K562 (cell line): Measurements from ENCODE around the gene AFDN. TPM values are rescaled to one million over a fixed set of nuclear protein-coding genes. Genes with fewer than 3 reads are reported as not detected.

Source experiments
- ATAC-seq: fragments of 200-7000 bp; cut with Tn5 transposase; 3 replicates; pipeline ENCODE4 v1.9.1; 2020; ENCODE audit warnings: moderate library complexity
- BruUV-seq: library from RNA; stranded (reverse); fragments of 400-500 nt; replicated peaks from 2 replicates; lab custom pipeline; 2021; lab: Mats Ljungman, UMichigan
- CTCF ChIA-PET: fragments of 300-600 bp; formaldehyde crosslinking; extraction: SDS; loops from one replicate; lab custom pipeline; 2021; ENCODE audit warnings: low intra/inter-chr PET ratio; lab: Yijun Ruan, JAX
- POLR2A ChIA-PET: fragments of 300-600, 350-650 bp; sonication (Branson Sonifier 250); formaldehyde crosslinking; extraction: SDS; loops from one replicate; lab custom pipeline; 2021; ENCODE audit warnings: antibody characterized with exemption, inconsistent platforms; lab: Yijun Ruan, JAX
- DNase-seq, 4 experiments: peaks; one replicate each; pipeline versions ENCODE4 v3.0.0 to v3.0.0-alpha.2; 2011 to 2018; ENCODE audit warnings: low spot score in 3 of 4, mixed read lengths in 3 of 4; ENCODE audit errors: extremely low read depth in 1 of 4
- FAIRE-seq: peaks from 2 replicates; lab custom pipeline; 2011; peaks lifted over from hg19 to GRCh38; lab: Jason Lieb, UNC
- H2AFZ ChIP-seq: 2 replicates; pipeline ENCODE4 v1.6.0; 2011; ENCODE audit warnings: low read depth, low read length, control low read depth, inconsistent platforms
- H3K27ac ChIP-seq: fragments of 200-600 bp; 3 replicates; pipeline ENCODE4 v1.8.0; 2011; ENCODE audit warnings: low read depth, mild to moderate bottlenecking, control low read depth, inconsistent platforms, low read length, moderate library complexity, mixed read lengths; ENCODE audit errors: extremely low read depth
- H3K27me3 ChIP-seq, 2 experiments: fragments of 300-600 bp in 1 of 2; 2 replicates in 1 of 2; 3 replicates in 1 of 2; pipeline versions ENCODE4 v1.6.0 to v1.8.0; 2011; ENCODE audit warnings: inconsistent platforms in 2 of 2, low read length in 2 of 2, mild to moderate bottlenecking in 1 of 2, mixed read lengths in 1 of 2, moderate library complexity in 1 of 2; ENCODE audit not compliant: control insufficient read depth in 2 of 2, insufficient read depth in 2 of 2
- H3K36me3 ChIP-seq: fragments of 300-600 bp; 3 replicates; pipeline ENCODE4 v1.8.0; 2011; ENCODE audit warnings: mild to moderate bottlenecking, low read length, inconsistent platforms; ENCODE audit not compliant: control insufficient read depth, insufficient read depth
- H3K4me1 ChIP-seq, 2 experiments: fragments of 200-600 bp in 1 of 2; replicated peaks in 1 of 2; 2 replicates in 1 of 2; 3 replicates in 1 of 2; pipeline versions ENCODE4 v1.5.1 to v1.8.0; 2011; ENCODE audit warnings: inconsistent platforms in 2 of 2, low read length in 2 of 2, mild to moderate bottlenecking in 1 of 2, mixed read lengths in 1 of 2, moderate library complexity in 1 of 2; ENCODE audit not compliant: control insufficient read depth in 2 of 2, insufficient read depth in 2 of 2
- H3K4me2 ChIP-seq: 2 replicates; pipeline ENCODE4 v1.6.1; 2011; ENCODE audit warnings: low read length, control low read depth, inconsistent platforms, mixed read lengths; ENCODE audit not compliant: insufficient read depth
- H3K4me3 ChIP-seq: fragments of 200-600 bp; sonication (generic), shearing (Covaris generic); 2 replicates; pipeline ENCODE4 v1.5.1; 2016; ENCODE audit warnings: control low read depth, inconsistent platforms
- H3K79me2 ChIP-seq: fragments of 200-600 bp; 3 replicates; pipeline ENCODE4 v1.8.0; 2011; ENCODE audit warnings: low read length, inconsistent platforms; ENCODE audit not compliant: control insufficient read depth, insufficient read depth
- H3K9ac ChIP-seq, 2 experiments: 2 replicates each; pipeline versions ENCODE4 v1.6.0 to v1.6.1; 2011; ENCODE audit warnings: low read depth in 2 of 2, low read length in 2 of 2, control low read depth in 1 of 2, inconsistent platforms in 1 of 2, mild to moderate bottlenecking in 1 of 2, mixed read lengths in 1 of 2; ENCODE audit not compliant: insufficient read depth in 1 of 2
- H3K9me1 ChIP-seq: one replicate; pipeline ENCODE4 v1.6.0; 2011; ENCODE audit warnings: inconsistent platforms, mild to moderate bottlenecking, low read length, moderate library complexity; ENCODE audit not compliant: control insufficient read depth, insufficient read depth
- H3K9me3 ChIP-seq: replicated peaks from 2 replicates; pipeline ENCODE4 v1.5.1; 2011; ENCODE audit warnings: low read depth, low read length, inconsistent platforms; ENCODE audit not compliant: control insufficient read depth, insufficient read depth
- H4K20me1 ChIP-seq: replicated peaks from 2 replicates; pipeline ENCODE4 v1.6.1; 2011; ENCODE audit warnings: low read length, inconsistent platforms, mixed read lengths; ENCODE audit not compliant: control insufficient read depth, insufficient read depth
- C11orf30 ChIP-seq: fragments of 450-650 bp; IDR thresholded peaks from 2 replicates; pipeline ENCODE4 v1.6.1; 2016; ENCODE audit warnings: low read depth, mild to moderate bottlenecking
- NONO ChIP-seq, 2 experiments: fragments of 200-400 bp in 1 of 2; fragments of 450-650 bp in 1 of 2; formaldehyde crosslinking in 1 of 2; IDR thresholded peaks; 2 replicates each; pipeline ENCODE4 v1.6.1; 2017; ENCODE audit warnings: low read depth in 2 of 2, mild to moderate bottlenecking in 2 of 2, moderate library complexity in 2 of 2, low read length in 1 of 2
- PHB ChIP-seq: fragments of 250-450 bp; sonication (Bioruptor Pico); IDR thresholded peaks from 2 replicates; pipeline ENCODE4 v1.5.0; 2021
- RAD21 ChIP-seq, 2 experiments: fragments of 250-450 bp in 1 of 2; fragments of 450-650 bp in 1 of 2; sonication (Bioruptor Pico) in 1 of 2; formaldehyde crosslinking in 1 of 2; IDR thresholded peaks in 1 of 2; conservative IDR thresholded peaks in 1 of 2; 2 replicates each; pipeline versions ENCODE4 v1.4.0 to v1.8.0; 2020 to 2022; ENCODE audit warnings: mild to moderate bottlenecking in 2 of 2, moderate library complexity in 1 of 2
- SUPT5H ChIP-seq: fragments of 450-650 bp; IDR thresholded peaks from 2 replicates; pipeline ENCODE4 v1.6.1; 2016
- U2AF1 ChIP-seq: fragments of 200-400 bp; formaldehyde crosslinking; optimal IDR thresholded peaks from 2 replicates; pipeline ENCODE3; 2017; ENCODE audit warnings: mild to moderate bottlenecking, low read depth, low read length, moderate library complexity
- ZNF764 ChIP-seq: fragments of 250-450 bp; sonication (Bioruptor Pico); IDR thresholded peaks from 2 replicates; pipeline ENCODE4 v1.4.0; 2020; ENCODE audit warnings: low read depth, mild to moderate bottlenecking, moderate library complexity
- WGBS: fragments of 100-300 bp; shearing (Covaris generic); methylation state at CpG from one replicate; pipeline ENCODE4 v1.1.6; 2016; ENCODE audit warnings: low coverage, mixed read lengths; ENCODE audit not compliant: insufficient coverage; ENCODE audit errors: missing lambda C conversion rate; 5-methylcytosine and 5-hydroxymethylcytosine counted together
- in situ Hi-C: fragments of 300-500 bp; cut with MboI; formaldehyde crosslinking; loops from 4 replicates; pipeline ENCODE4 v1.15.0; 2018; ENCODE audit warnings: inconsistent platforms, mixed read lengths
- intact Hi-C: fragments of 100-400 bp; cut with micrococcal nuclease; formaldehyde crosslinking; loops from 2 replicates; pipeline ENCODE4 v1.14.2; 2022
- polyA plus RNA-seq, 8 experiments: library from polyadenylated mRNA; depleted of rRNA in 4 of 8; stranded (reverse) in 5 of 8; unstranded in 3 of 8; fragments of >200 nt; fragmentation: Nextera tagmentation in 2 of 8; fragmentation: Illumina TruSeq in 1 of 8; extraction: Ambion mirVana in 2 of 8; extraction: Trizol in 1 of 8; gene quantifications; 2 replicates each; pipeline versions ENCODE4 v1.2.1 to v1.2.3, GENCODE V29; 2011 to 2014; ENCODE audit warnings: inconsistent platforms in 1 of 8, missing spikeins in 1 of 8
- total RNA-seq, 7 experiments: library from RNA; depleted of rRNA in 6 of 7; stranded (reverse); fragments of >200 nt in 6 of 7; fragmentation: Illumina TruSeq in 2 of 7; extraction: Trizol in 2 of 7; gene quantifications; 2 replicates each; pipeline versions ENCODE4 v1.2.1 to v1.2.3, GENCODE V29; 2011 to 2021; ENCODE audit warnings: low replicate concordance in 1 of 7

The AFDN gene
- total and polyA plus RNA-seq, 9 of the 15 experiments (the other 6 are each of a cell fraction or from before 2014, with no cell fraction given), result 7.2 to 129 (median 105) TPM

- TF ChIP-seq C11orf30 (no peak), U2AF1 (no peak), SUPT5H (no peak), ZNF764 (no peak), RAD21 (CRISPR knock-in tag; conservative IDR thresholded peaks at IDR 0.05 in 1 of 2, IDR thresholded peaks at IDR 0.05 in 1 of 2) (no peak), PHB (no peak), NONO (IDR thresholded peaks at IDR 0.05; ENCODE audit: low read depth in 2 of 2, low read length in 1 of 2) (no peak)
- no peaks in the 10 kb centered on the region for H3K27me3 ChIP-seq
- H4K20me1 ChIP-seq, result no peaks in the 10 kb centered on the region; the same call in 1 of the 2 replicates
- H3K79me2 ChIP-seq, result peaks cover 61% of the 10 kb centered on the region
- no TSS peak for BruUV-seq
- WGBS, result 100% methylated on average over 4 of the region's 4 CpGs
- H3K9me3 ChIP-seq, result no peaks in the 10 kb centered on the region
- H3K4me3 ChIP-seq, result no peak overlapping the region
- intact Hi-C loops, result no loop called here
- ATAC-seq, result no peak
- peaks cover 29% of the 10 kb centered on the region for H3K36me3 ChIP-seq
- no peak overlapping the region for H3K9ac ChIP-seq
- H3K4me2 ChIP-seq, result no peak overlapping the region
- FAIRE-seq, result no peak
- H2AFZ ChIP-seq, result no peak overlapping the region
- peaks cover 6 to 22% of the 10 kb centered on the region in 2 experiments; a peak in 4 of 5 replicates for H3K4me1 ChIP-seq
- DNase-seq, result no peak
- H3K9me1 ChIP-seq, result peaks cover 4% of the 10 kb centered on the region
- CTCF ChIA-PET, result no interaction called here
- no peak overlapping the region for H3K27ac ChIP-seq
- POLR2A ChIA-PET, result interaction anchor here (0.8 to 1.2 kb wide), 3 partner anchors 8 to 21 kb away, joined by 3 read pairs; no protein-coding TSS in a partner anchor
- in situ Hi-C loops, result no loop called here
These were observed 37.2 kb downstream of the AFDN start for GRCh38 chr6:167863897-167864296.
